Adipose tissue (tissue), 3 donors: ENCODE results near the gene TOP3A. TPM values are rescaled to one million over a fixed set of nuclear protein-coding genes. Genes with fewer than 3 reads are reported as not detected.
A peak's percentile ranks its signal among the peaks of the same experiment; 100 is the strongest.

Experiments used
- H3K27ac ChIP-seq: one replicate; pipeline ENCODE4 v1.5.1; 2013; ENCODE audit warnings: low read depth, low read length
- WGBS, 3 donors: extraction: QIAGEN DNeasy Blood & Tissue Kit; methylation state at CpG; one replicate each; pipeline ENCODE4 v1.1.7; 2013; 5-methylcytosine and 5-hydroxymethylcytosine counted together
- polyA plus RNA-seq, 3 donors: library from polyadenylated mRNA; stranded (reverse); fragments of 200-250 nt; gene quantifications; one replicate each; pipeline ENCODE4 v1.2.3, GENCODE V29; 2013
- donor health status: healthy with polysubstance abuse.
- donor health status: Bipolar disorder and iron deficiency.
- donor health status: healthy.

TOP3A gene
- polyA plus RNA-seq, 3 donors = 6.5 to 16.6 (median 12.5) TPM

DNA sequence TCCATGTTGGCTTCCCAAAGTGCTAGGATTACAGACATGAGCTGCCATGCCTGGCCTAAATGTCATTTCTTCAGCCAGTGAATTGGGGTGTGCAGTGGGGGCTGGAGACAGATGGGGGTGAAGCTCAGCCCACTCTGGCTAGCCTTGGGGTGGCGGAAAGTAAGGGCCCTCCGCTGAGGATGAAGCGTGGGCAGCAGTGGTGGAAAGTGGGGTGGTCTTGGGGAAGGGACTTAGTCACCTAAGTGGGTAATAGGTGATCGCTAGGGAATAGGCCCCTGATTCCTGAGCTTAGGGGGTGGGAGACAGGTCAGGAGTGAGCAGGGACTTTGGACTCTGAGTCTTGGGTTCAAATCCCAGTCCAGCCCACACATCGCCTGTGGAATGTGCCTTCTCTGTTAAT lies 87.2 kb downstream of the TOP3A start:
- no peak overlapping the region for H3K27ac ChIP-seq
- 97 to 99% (median 98%) methylated on average over 5 of the region's 5 CpGs for WGBS, 3 donors

DNA sequence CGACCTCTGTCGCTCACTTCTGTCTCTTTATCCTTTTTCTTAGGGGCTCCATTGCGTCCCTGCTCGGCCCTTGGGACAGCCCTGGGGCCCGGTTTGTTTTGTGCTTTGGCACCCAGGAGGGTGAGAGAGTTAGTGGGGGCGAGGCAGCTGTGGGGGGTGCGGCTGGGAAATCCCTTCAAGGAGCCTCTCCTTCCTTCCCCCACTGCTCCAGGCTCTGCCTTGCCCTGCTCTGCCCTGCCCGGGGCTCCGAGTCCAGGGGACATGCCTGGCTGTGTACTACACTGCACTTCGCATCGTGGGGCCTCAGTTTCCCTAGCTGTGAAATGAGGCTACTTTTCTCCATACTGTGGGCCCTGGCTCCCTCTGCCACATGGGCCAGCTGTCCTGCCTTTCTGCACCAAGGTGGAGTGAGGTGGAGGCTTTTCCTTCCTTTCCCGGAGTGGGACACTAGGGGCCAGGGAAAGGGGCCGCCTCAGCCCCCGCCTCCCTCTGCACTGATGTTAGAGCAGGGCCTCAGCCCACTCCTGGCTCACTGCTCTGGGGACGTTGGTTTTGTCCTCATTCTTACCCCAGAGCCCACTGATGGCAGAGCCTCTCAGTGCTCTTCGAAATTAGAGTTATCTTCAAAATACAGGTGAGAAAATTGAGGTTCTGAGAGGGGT lies 88.4 kb downstream of the TOP3A start:
- 21 to 38% (median 28%) methylated on average over 16 of the region's 16 CpGs for WGBS, 3 donors
- H3K27ac ChIP-seq = no peak overlapping the region

- WGBS, 3 donors = 0 to 2% (median 0%) methylated on average over 43 to 57 of the region's 57 CpGs
- no peak overlapping the region for H3K27ac ChIP-seq
Measured at GRCh38 chr17:18225642-18226283, 89.0 kb downstream of the TOP3A start.

- no peak within 1 kb of the TSS for H3K27ac ChIP-seq
- WGBS, 3 donors = 1% methylated on average over 56 to 60 of the region's 60 CpGs
Measured at GRCh38 chr17:18225121-18225641, 89.6 kb downstream of the TOP3A start, which contains the start of gene LLGL1. Gene LLGL1, plus strand, starts transcription at chr17:18225635. Its CDS starts 48 bp downstream, at chr17:18225683.

GRCh38 chr17:18224387-18225120 lies 90.2 kb downstream of the TOP3A start:
- peak overlapping the region; percentile 8 for H3K27ac ChIP-seq
- 42 to 55% (median 52%) methylated on average over 23 of the region's 23 CpGs for WGBS, 3 donors

GRCh38 chr17:18224053-18224386 lies 90.8 kb downstream of the TOP3A start:
- peak overlapping the region; percentile 8 for H3K27ac ChIP-seq
- WGBS, 3 donors = 72 to 86% (median 72%) methylated on average over 4 of the region's 4 CpGs

Other genes starting within 250 kb of the TOP3A start
- 10 to 100 TPM; 21.8 to 39.3 (median 30.8) TPM for gene DRG2, start 227.0 kb downstream of the TOP3A start, polyA plus RNA-seq
- gene MYO15A, start 206.2 kb downstream of the TOP3A start, polyA plus RNA-seq = under 1 TPM; 0.45 to 0.86 (median 0.68) TPM
- gene ALKBH5, start 131.2 kb downstream of the TOP3A start, polyA plus RNA-seq = 10 to 100 TPM; 21.3 to 50.7 (median 24.4) TPM
- 10 to 100 TPM in 1 of 3 donors, 1 to 10 TPM in 2; 5.0 to 13.4 (median 7.9) TPM for gene LLGL1, start 89.4 kb downstream of the TOP3A start, polyA plus RNA-seq
- 100 to 1,000 TPM; 189 to 228 (median 200) TPM for gene FLII, start 56.3 kb downstream of the TOP3A start, polyA plus RNA-seq
- 1 to 10 TPM; 2.2 to 8.5 (median 3.0) TPM for gene MIEF2, start 54.3 kb downstream of the TOP3A start, polyA plus RNA-seq
- 1 to 10 TPM; 3.6 to 5.1 (median 3.8) TPM for gene SMCR8, start 299 bp upstream of the TOP3A start, polyA plus RNA-seq
- gene SHMT1, start 48.6 kb upstream of the TOP3A start, polyA plus RNA-seq = 100 to 1,000 TPM in 1 of 3 donors, 10 to 100 TPM in 2; 13.7 to 168 (median 58.8) TPM
- gene EVPLL, start 62.8 kb upstream of the TOP3A start, polyA plus RNA-seq = 1 to 10 TPM in 1 of 3 donors, not detected in 2; 1.6 TPM
- gene LGALS9C, start 161.8 kb upstream of the TOP3A start, polyA plus RNA-seq = 1 to 10 TPM in 1 of 3 donors, under 1 TPM in 2; 0.07 to 9.5 (median 0.90) TPM